Mesodermal cell (in vitro differentiated cells): ENCODE measurements around the gene SLC16A4.
"Not testable (repeated sequence)": the region's sequence is repeated elsewhere in the genome, so short reads cannot be mapped to it uniquely, and the experiment has no call there.

Experiments
- H3K27ac ChIP-seq: 2 replicates; pipeline ENCODE4 v1.7.0; 2013; ENCODE audit warnings: mild to moderate bottlenecking, low read depth, low read length, moderate library complexity; ENCODE audit not compliant: severe bottlenecking
- H3K36me3 ChIP-seq: 2 replicates; pipeline ENCODE4 v1.7.1; 2013; ENCODE audit warnings: mild to moderate bottlenecking, low read length, moderate library complexity; ENCODE audit not compliant: control insufficient read depth, insufficient read depth
- H3K4me1 ChIP-seq: one replicate; pipeline ENCODE4 v1.7.1; 2013; ENCODE audit warnings: mild to moderate bottlenecking, low read length; ENCODE audit not compliant: insufficient read depth, control insufficient read depth, poor library complexity, severe bottlenecking
- H3K4me3 ChIP-seq: 2 replicates; pipeline ENCODE4 v1.7.0; 2013; ENCODE audit warnings: low read length, control low read depth, mild to moderate bottlenecking; ENCODE audit not compliant: insufficient read depth, poor library complexity, severe bottlenecking; ENCODE audit errors: extremely low read depth
- H3K9me3 ChIP-seq: 2 replicates; pipeline ENCODE4 v1.7.1; 2013; ENCODE audit warnings: mild to moderate bottlenecking, low read length, moderate library complexity; ENCODE audit not compliant: control insufficient read depth
- WGBS, 2 experiments: methylation state at CpG; one replicate each; pipeline ENCODE4 v1.1.5; 2013; ENCODE audit warnings: missing lambda C conversion rate in 2 of 2; ENCODE audit not compliant: insufficient coverage in 2 of 2; 5-methylcytosine and 5-hydroxymethylcytosine counted together

SLC16A4 gene

GRCh38 chr1:110426854-110427253, 36.0 kb upstream of the SLC16A4 start:
- Histone ChIP-seq H3K4me3 (no peak overlapping the region), H3K27ac (no peak overlapping the region), H3K36me3 (no peaks in the 10 kb centered on the region), H3K9me3 (peaks cover 2% of the 10 kb centered on the region), H3K4me1 (no peaks in the 10 kb centered on the region)
- 85 to 94% methylated on average over 4 of the region's 4 CpGs for WGBS, 2 experiments

GRCh38 chr1:110425612-110426152, 34.9 kb upstream of the SLC16A4 start:
- H3K27ac ChIP-seq: no peak overlapping the region
- no peaks in the 10 kb centered on the region for H3K36me3 ChIP-seq
- peaks cover 2% of the 10 kb centered on the region for H3K9me3 ChIP-seq
- no peak overlapping the region for H3K4me3 ChIP-seq
- H3K4me1 ChIP-seq: no peaks in the 10 kb centered on the region
- 84% methylated on average over 8 to 9 of the region's 9 CpGs for WGBS, 2 experiments

- Histone ChIP-seq H3K4me3 (no peak overlapping the region), H3K4me1 (no peaks in the 10 kb centered on the region), H3K36me3 (no peaks in the 10 kb centered on the region), H3K27ac (no peak overlapping the region), H3K9me3 (peaks cover 2% of the 10 kb centered on the region)
- WGBS, 2 experiments: 89 to 100% methylated on average over 1 to 3 of the region's 9 CpGs
Measured at GRCh38 chr1:110424699-110425611, 34.1 kb upstream of the SLC16A4 start.

- WGBS, 2 experiments: 74 to 86% methylated on average over 1 to 2 of the region's 2 CpGs
- H3K9me3 ChIP-seq: peaks cover 2% of the 10 kb centered on the region
- no peaks in the 10 kb centered on the region for H3K36me3 ChIP-seq
- no peak overlapping the region for H3K4me3 ChIP-seq
- no peaks in the 10 kb centered on the region for H3K4me1 ChIP-seq
- no peak overlapping the region for H3K27ac ChIP-seq
Measured at GRCh38 chr1:110420874-110421793, 30.3 kb upstream of the SLC16A4 start.

GRCh38 chr1:110420023-110420662, 29.3 kb upstream of the SLC16A4 start:
- no peak overlapping the region for H3K4me3 ChIP-seq
- no peak overlapping the region for H3K27ac ChIP-seq
- peaks cover 2% of the 10 kb centered on the region for H3K9me3 ChIP-seq
- WGBS, 2 experiments: 92 to 95% methylated on average over 7 to 8 of the region's 10 CpGs
- H3K4me1 ChIP-seq: no peaks in the 10 kb centered on the region
- no peaks in the 10 kb centered on the region for H3K36me3 ChIP-seq

- no peak overlapping the region for H3K4me3 ChIP-seq
- H3K9me3 ChIP-seq: peaks cover 2% of the 10 kb centered on the region
- H3K36me3 ChIP-seq: no peaks in the 10 kb centered on the region
- no peaks in the 10 kb centered on the region for H3K4me1 ChIP-seq
- WGBS, 2 experiments: 100% methylated on average over 1 of the region's 1 CpG; no CpG with 5 or more reads in 1 of the 2 experiments
- no peak overlapping the region for H3K27ac ChIP-seq
Measured at GRCh38 chr1:110418729-110419128, 27.9 kb upstream of the SLC16A4 start.

- not testable (repeated sequence) for H3K4me1 ChIP-seq, H3K36me3 ChIP-seq, H3K27ac ChIP-seq, H3K4me3 ChIP-seq, H3K9me3 ChIP-seq
- 83 to 100% methylated on average over 1 of the region's 1 CpG for WGBS, 2 experiments
Measured at GRCh38 chr1:110413045-110413444, 22.2 kb upstream of the SLC16A4 start.

GRCh38 chr1:110412576-110412975, 21.8 kb upstream of the SLC16A4 start:
- H3K36me3 ChIP-seq: no peaks in the 10 kb centered on the region

GRCh38 chr1:110411173-110411735, 20.4 kb upstream of the SLC16A4 start:
- Histone ChIP-seq H3K36me3 (no peaks in the 10 kb centered on the region), H3K4me3 (no peak overlapping the region), H3K4me1 (peaks cover 5% of the 10 kb centered on the region), H3K9me3 (no peaks in the 10 kb centered on the region), H3K27ac (no peak overlapping the region)
- 69 to 72% methylated on average over 5 to 6 of the region's 7 CpGs for WGBS, 2 experiments

More at GRCh38 chr1:110412576-110412975, 21.8 kb upstream of the SLC16A4 start:
- no peak overlapping the region for H3K27ac ChIP-seq
- no peak overlapping the region for H3K4me3 ChIP-seq
- peaks cover 5% of the 10 kb centered on the region for H3K4me1 ChIP-seq
- WGBS, 2 experiments: 33 to 42% methylated on average over 4 of the region's 4 CpGs
- H3K9me3 ChIP-seq: no peaks in the 10 kb centered on the region

- H3K9me3 ChIP-seq: no peaks in the 10 kb centered on the region
- H3K4me3 ChIP-seq: no peak overlapping the region
- peaks cover 15% of the 10 kb centered on the region for H3K36me3 ChIP-seq
- peaks cover 5% of the 10 kb centered on the region for H3K4me1 ChIP-seq
- WGBS, 2 experiments: 97% methylated on average over 6 of the region's 6 CpGs
- no peak overlapping the region for H3K27ac ChIP-seq
Measured at GRCh38 chr1:110409316-110409715, 18.5 kb upstream of the SLC16A4 start.
